HEK293 (cell line): ENCODE measurements around the gene PLEKHA7.

ENCODE experiments used
- CTCF ChIA-PET: fragments of 350-600 bp; formaldehyde crosslinking; extraction: SDS; loops from one replicate; lab custom pipeline; 2021; ENCODE audit warnings: antibody characterized with exemption; lab: Yijun Ruan, JAX
- POLR2A ChIA-PET: fragments of 300-600 bp; formaldehyde crosslinking; extraction: SDS; loops from one replicate; lab custom pipeline; 2020; ENCODE audit warnings: antibody characterized with exemption, inconsistent platforms; lab: Yijun Ruan, JAX
- H3K27ac ChIP-seq: fragments of 200-500 bp; sonication (Bioruptor generic); 2 replicates; pipeline ENCODE4 v1.5.1; 2014; ENCODE audit warnings: low read depth, low read length, control low read depth, inconsistent platforms; ENCODE audit errors: extremely low read depth
- H3K36me3 ChIP-seq, 2 experiments: fragments of 200-500 bp in 1 of 2; sonication (Bioruptor generic) in 1 of 2; 1 replicate in 1 of 2; 2 replicates in 1 of 2; pipeline ENCODE4 v1.5.1; 2014 to 2017; ENCODE audit warnings: inconsistent platforms in 2 of 2, low read length in 2 of 2; ENCODE audit not compliant: control insufficient read depth in 2 of 2, insufficient read depth in 1 of 2
- H3K4me1 ChIP-seq: fragments of 200-500 bp; sonication (Bioruptor generic); 2 replicates; pipeline ENCODE4 v1.5.1; 2014; ENCODE audit warnings: mild to moderate bottlenecking, low read length, inconsistent platforms; ENCODE audit not compliant: control insufficient read depth, insufficient read depth
- H3K4me3 ChIP-seq: 2 replicates; pipeline ENCODE4 v1.5.1; 2011; ENCODE audit warnings: low read depth, mild to moderate bottlenecking, control low read depth, low read length, moderate library complexity
- H3K9me3 ChIP-seq: fragments of 200-500 bp; sonication (Bioruptor generic); 2 replicates; pipeline ENCODE4 v1.5.1; 2014; ENCODE audit warnings: low read depth, low read length, inconsistent platforms; ENCODE audit not compliant: control insufficient read depth, insufficient read depth
- ELK4 ChIP-seq: IDR thresholded peaks from 2 replicates; pipeline ENCODE4 v1.6.1; 2011; ENCODE audit warnings: mild to moderate bottlenecking, low read depth, low read length, borderline replicate concordance
- GLIS1 ChIP-seq: fragments of 450-650 bp; formaldehyde crosslinking; IDR thresholded peaks from 2 replicates; pipeline ENCODE4 v1.5.1; 2016; ENCODE audit warnings: missing biosample characterization, missing genetic modification characterization
- PRDM6 ChIP-seq: fragments of 450-650 bp; formaldehyde crosslinking; IDR thresholded peaks from 2 replicates; pipeline ENCODE4 v1.5.1; 2017; ENCODE audit warnings: missing biosample characterization, missing genetic modification characterization
- REST ChIP-seq: fragments of 450-650 bp; formaldehyde crosslinking; IDR thresholded peaks from 2 replicates; pipeline ENCODE4 v1.5.1; 2016; ENCODE audit warnings: missing biosample characterization, missing genetic modification characterization
- ZBTB1 ChIP-seq: fragments of 450-650 bp; formaldehyde crosslinking; IDR thresholded peaks from 2 replicates; pipeline ENCODE4 v1.5.1; 2016; ENCODE audit warnings: missing biosample characterization, missing genetic modification characterization
- ZBTB20 ChIP-seq: fragments of 450-650 bp; formaldehyde crosslinking; IDR thresholded peaks from 2 replicates; pipeline ENCODE4 v1.5.1; 2016; ENCODE audit warnings: missing biosample characterization, missing genetic modification characterization
- ZFP37 ChIP-seq: fragments of 450-650 bp; formaldehyde crosslinking; IDR thresholded peaks from 2 replicates; pipeline ENCODE4 v1.5.1; 2016; ENCODE audit warnings: missing biosample characterization, missing genetic modification characterization
- ZNF114 ChIP-seq: fragments of 450-650 bp; formaldehyde crosslinking; IDR thresholded peaks from 2 replicates; pipeline ENCODE4 v1.5.0; 2017; ENCODE audit warnings: missing biosample characterization, missing genetic modification characterization
- ZNF155 ChIP-seq: fragments of 450-650 bp; formaldehyde crosslinking; IDR thresholded peaks from 2 replicates; pipeline ENCODE4 v1.5.1; 2016; ENCODE audit warnings: missing biosample characterization, missing genetic modification characterization
- ZNF16 ChIP-seq: fragments of 450-650 bp; formaldehyde crosslinking; IDR thresholded peaks from 2 replicates; pipeline ENCODE4 v1.5.1; 2016; ENCODE audit warnings: low read depth, missing biosample characterization, missing genetic modification characterization
- ZNF274 ChIP-seq, 2 experiments: fragments of 200-500 bp in 1 of 2; fragments of 450-650 bp in 1 of 2; sonication (Bioruptor generic) in 1 of 2; formaldehyde crosslinking in 1 of 2; IDR thresholded peaks; 2 replicates each; pipeline versions ENCODE4 v1.5.1 to v1.6.1; 2014 to 2016; ENCODE audit warnings: borderline replicate concordance in 1 of 2, inconsistent platforms in 1 of 2, low read length in 1 of 2, missing biosample characterization in 1 of 2, missing genetic modification characterization in 1 of 2
- ZNF341 ChIP-seq: fragments of 450-650 bp; formaldehyde crosslinking; IDR thresholded peaks from 2 replicates; pipeline ENCODE4; 2016; ENCODE audit warnings: low read depth, missing biosample characterization, missing genetic modification characterization
- ZNF362 ChIP-seq: fragments of 450-650 bp; formaldehyde crosslinking; IDR thresholded peaks from 2 replicates; pipeline ENCODE4 v1.5.1; 2016; ENCODE audit warnings: missing biosample characterization, missing genetic modification characterization
- ZNF398 ChIP-seq: fragments of 450-650 bp; formaldehyde crosslinking; IDR thresholded peaks from 2 replicates; pipeline ENCODE4 v1.5.1; 2017; ENCODE audit warnings: missing biosample characterization, missing genetic modification characterization
- ZNF423 ChIP-seq: fragments of 450-650 bp; formaldehyde crosslinking; IDR thresholded peaks from 2 replicates; pipeline ENCODE4 v1.5.1; 2016; ENCODE audit warnings: missing biosample characterization, missing genetic modification characterization
- ZNF433 ChIP-seq: fragments of 450-650 bp; formaldehyde crosslinking; IDR thresholded peaks from 2 replicates; pipeline ENCODE4 v1.5.1; 2016; ENCODE audit warnings: missing biosample characterization, missing genetic modification characterization, low read depth
- ZNF48 ChIP-seq: fragments of 450-650 bp; formaldehyde crosslinking; IDR thresholded peaks from 2 replicates; pipeline ENCODE4 v1.5.1; 2016; ENCODE audit warnings: missing biosample characterization, missing genetic modification characterization
- ZNF560 ChIP-seq: fragments of 450-650 bp; formaldehyde crosslinking; IDR thresholded peaks from 2 replicates; pipeline ENCODE4 v1.5.1; 2017; ENCODE audit warnings: missing biosample characterization, missing genetic modification characterization, borderline replicate concordance
- ZNF561 ChIP-seq: fragments of 450-650 bp; IDR thresholded peaks from 2 replicates; pipeline ENCODE4 v1.5.1; 2018; ENCODE audit warnings: missing biosample characterization, missing genetic modification characterization, borderline replicate concordance
- ZNF645 ChIP-seq: fragments of 450-650 bp; formaldehyde crosslinking; IDR thresholded peaks from 2 replicates; pipeline ENCODE4; 2016; ENCODE audit warnings: missing biosample characterization, missing genetic modification characterization
- ZNF654 ChIP-seq: fragments of 450-650 bp; formaldehyde crosslinking; IDR thresholded peaks from 2 replicates; pipeline ENCODE4 v1.5.1; 2016; ENCODE audit warnings: low read depth, missing biosample characterization, missing genetic modification characterization
- ZNF677 ChIP-seq: fragments of 450-650 bp; IDR thresholded peaks from 2 replicates; pipeline ENCODE4 v1.5.0; 2018; ENCODE audit warnings: missing biosample characterization, mild to moderate bottlenecking, missing genetic modification characterization, moderate library complexity
- ZNF843 ChIP-seq: fragments of 450-650 bp; formaldehyde crosslinking; IDR thresholded peaks from 2 replicates; pipeline ENCODE4 v1.5.1; 2016; ENCODE audit warnings: missing biosample characterization, missing genetic modification characterization

Gene PLEKHA7

GRCh38 chr11:16935518-16936302 lies 78.5 kb downstream of the PLEKHA7 start (continued):
- TF ChIP-seq GLIS1 (tag by site-specific recombination) (0 out of 2 replicates have a peak, but pooled peaks have one; percentile 25), ZNF654 (peak; percentile 45), ZFP37 (tag by site-specific recombination) (no peak), ZNF645 (tag by site-specific recombination) (no peak), ZBTB20 (tag by site-specific recombination) (peak; percentile 26; the same call in 1 of the 2 replicates), ZNF341 (tag by site-specific recombination) (no peak)

- POLR2A ChIA-PET: no interaction called here
- no peaks in the 10 kb centered on the region for H3K9me3 ChIP-seq
- CTCF ChIA-PET: interaction anchor here (0.6 to 1.6 kb wide), 5 partner anchors 11 to 129 kb away, joined by 3 to 8 read pairs (median 3); no protein-coding TSS in a partner anchor
- H3K27ac ChIP-seq: no peak overlapping the region
- H3K36me3 ChIP-seq: no peaks in the 10 kb centered on the region
- H3K4me1 ChIP-seq: 0 out of 2 replicates have a peak, but pooled peaks cover 2% of the 10 kb centered on the region
- H3K4me3 ChIP-seq: no peak overlapping the region
- TF ChIP-seq ZNF561: no peak
- no peak for TF ChIP-seq ZNF362 (tag by site-specific recombination)
- TF ChIP-seq ZBTB1 (tag by site-specific recombination): no peak
- TF ChIP-seq PRDM6 (tag by site-specific recombination): no peak
- no peak for TF ChIP-seq ZNF16 (tag by site-specific recombination)
- no peak for TF ChIP-seq ZNF274 (IDR thresholded peaks at IDR 0.05; ENCODE audit: low read length)
- TF ChIP-seq ZNF274 (tag by site-specific recombination; IDR thresholded peaks at IDR 0.05; ENCODE audit: borderline replicate concordance): no peak
- no peak for TF ChIP-seq ZNF48
- TF ChIP-seq ZNF114 (tag by site-specific recombination): no peak
- no peak for TF ChIP-seq ZNF560 (tag by site-specific recombination)
- TF ChIP-seq GLIS1 (tag by site-specific recombination): no peak
- no peak for TF ChIP-seq ELK4
- TF ChIP-seq ZNF398 (tag by site-specific recombination): no peak
- no peak for TF ChIP-seq ZNF423 (tag by site-specific recombination)
- TF ChIP-seq ZNF433: no peak
- TF ChIP-seq REST (tag by site-specific recombination): no peak
- TF ChIP-seq ZNF155 (tag by site-specific recombination): no peak
- no peak for TF ChIP-seq ZNF677
- no peak for TF ChIP-seq ZNF843 (tag by site-specific recombination)
These were observed 80.2 kb downstream of the PLEKHA7 start for GRCh38 chr11:16933756-16934603.
